A549 (cell line): ENCODE results near the gene AGFG1.

Source experiments
- BHLHE40 ChIP-seq: IDR thresholded peaks from 2 replicates; pipeline ENCODE4 v1.6.1; 2012; ENCODE audit warnings: low read depth, low read length, inconsistent platforms
- NPAS2 ChIP-seq: fragments of 250-450 bp; sonication (Bioruptor Pico); IDR thresholded peaks from 2 replicates; pipeline ENCODE4 v1.8.0; 2022; ENCODE audit warnings: mild to moderate bottlenecking, moderate library complexity, borderline replicate concordance
- POLR2A ChIP-seq: IDR thresholded peaks from 2 replicates; pipeline ENCODE4 v1.6.1; 2012; ENCODE audit warnings: mild to moderate bottlenecking, low read length
- RCOR1 ChIP-seq: fragments of 150-350 bp; IDR thresholded peaks from 2 replicates; pipeline ENCODE4 v1.6.1; 2014; ENCODE audit warnings: antibody characterized with exemption, low read length, low read depth
- REST ChIP-seq: fragments of 200-600 bp; sonication (generic); IDR thresholded peaks from 2 replicates; pipeline ENCODE4 v1.6.1; 2016; ENCODE audit warnings: antibody characterized with exemption, mild to moderate bottlenecking, moderate library complexity
- RFX5 ChIP-seq: fragments of 450-650 bp; IDR thresholded peaks from 2 replicates; pipeline ENCODE4 v1.7.1; 2014; ENCODE audit warnings: antibody characterized with exemption, mild to moderate bottlenecking, moderate library complexity
- TF ChIP-seq, protein P1 (sequence below): fragments of >200 bp; sonication (Bioruptor Twin); formaldehyde crosslinking; IDR thresholded peaks from 3 replicates; pipeline ENCODE4 v1.5.1; 2016

DNA sequence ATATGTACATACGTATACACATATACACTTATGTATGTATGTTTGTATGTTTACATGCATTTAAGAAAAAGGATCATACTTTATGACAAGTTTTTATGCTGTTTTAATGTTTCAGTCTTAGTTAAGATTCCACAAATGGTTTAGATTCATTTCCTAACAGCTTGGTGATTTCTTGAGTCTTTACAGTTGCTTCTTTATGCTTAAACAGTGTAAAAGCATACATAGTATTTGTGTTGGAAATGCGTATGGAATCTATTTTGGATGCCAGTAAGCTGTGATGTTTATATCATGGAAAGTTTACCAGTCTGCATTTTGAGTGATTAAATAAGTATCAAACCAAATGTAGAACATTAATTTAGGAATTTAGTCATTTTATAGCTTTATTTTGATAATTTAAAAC is 55.4 kb downstream of the AGFG1 start:
- TF ChIP-seq REST = no peak
- TF ChIP-seq RFX5 = no peak
- no peak for TF ChIP-seq POLR2A
- TF ChIP-seq, protein P1, sequence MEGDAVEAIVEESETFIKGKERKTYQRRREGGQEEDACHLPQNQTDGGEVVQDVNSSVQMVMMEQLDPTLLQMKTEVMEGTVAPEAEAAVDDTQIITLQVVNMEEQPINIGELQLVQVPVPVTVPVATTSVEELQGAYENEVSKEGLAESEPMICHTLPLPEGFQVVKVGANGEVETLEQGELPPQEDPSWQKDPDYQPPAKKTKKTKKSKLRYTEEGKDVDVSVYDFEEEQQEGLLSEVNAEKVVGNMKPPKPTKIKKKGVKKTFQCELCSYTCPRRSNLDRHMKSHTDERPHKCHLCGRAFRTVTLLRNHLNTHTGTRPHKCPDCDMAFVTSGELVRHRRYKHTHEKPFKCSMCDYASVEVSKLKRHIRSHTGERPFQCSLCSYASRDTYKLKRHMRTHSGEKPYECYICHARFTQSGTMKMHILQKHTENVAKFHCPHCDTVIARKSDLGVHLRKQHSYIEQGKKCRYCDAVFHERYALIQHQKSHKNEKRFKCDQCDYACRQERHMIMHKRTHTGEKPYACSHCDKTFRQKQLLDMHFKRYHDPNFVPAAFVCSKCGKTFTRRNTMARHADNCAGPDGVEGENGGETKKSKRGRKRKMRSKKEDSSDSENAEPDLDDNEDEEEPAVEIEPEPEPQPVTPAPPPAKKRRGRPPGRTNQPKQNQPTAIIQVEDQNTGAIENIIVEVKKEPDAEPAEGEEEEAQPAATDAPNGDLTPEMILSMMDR = no peak
- TF ChIP-seq RCOR1 = no peak
- TF ChIP-seq BHLHE40 = no peak
- no peak for TF ChIP-seq NPAS2
